WI38 (cell line): ENCODE measurements around the gene NNT.
"Not testable (repeated sequence)": the region's sequence is repeated elsewhere in the genome, so short reads cannot be mapped to it uniquely, and the experiment has no call there.

Source experiments
- H3K4me3 ChIP-seq: 2 replicates; pipeline ENCODE4 v1.5.1; 2011; ENCODE audit warnings: low read depth, mild to moderate bottlenecking, control low read depth, low read length
- TF ChIP-seq, protein P1 (sequence below): IDR thresholded peaks from 2 replicates; pipeline ENCODE4 v1.5.1; 2012; ENCODE audit warnings: low read depth, mild to moderate bottlenecking, control low read depth, low read length

The NNT gene

DNA sequence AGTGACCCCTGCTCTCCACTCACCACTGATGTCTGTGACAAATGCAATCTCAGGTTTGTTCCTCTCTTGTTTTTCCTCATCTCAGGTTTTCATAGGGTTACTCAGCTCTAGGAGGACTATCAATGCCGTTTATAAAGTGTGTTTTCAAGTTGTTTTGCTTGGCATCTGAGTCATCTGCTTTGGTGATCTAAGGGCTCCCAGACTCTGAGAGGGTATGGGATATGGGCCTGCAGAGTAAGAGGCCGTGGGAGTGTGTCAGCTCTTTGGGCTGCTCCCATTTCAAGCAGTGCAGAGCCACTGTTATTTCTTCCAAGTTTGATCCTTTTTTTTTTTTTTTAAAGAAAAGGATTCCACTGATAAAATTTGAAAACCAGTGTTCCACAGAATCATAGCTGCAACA, 46.3 kb downstream of the NNT start:
- TF ChIP-seq, protein P1, sequence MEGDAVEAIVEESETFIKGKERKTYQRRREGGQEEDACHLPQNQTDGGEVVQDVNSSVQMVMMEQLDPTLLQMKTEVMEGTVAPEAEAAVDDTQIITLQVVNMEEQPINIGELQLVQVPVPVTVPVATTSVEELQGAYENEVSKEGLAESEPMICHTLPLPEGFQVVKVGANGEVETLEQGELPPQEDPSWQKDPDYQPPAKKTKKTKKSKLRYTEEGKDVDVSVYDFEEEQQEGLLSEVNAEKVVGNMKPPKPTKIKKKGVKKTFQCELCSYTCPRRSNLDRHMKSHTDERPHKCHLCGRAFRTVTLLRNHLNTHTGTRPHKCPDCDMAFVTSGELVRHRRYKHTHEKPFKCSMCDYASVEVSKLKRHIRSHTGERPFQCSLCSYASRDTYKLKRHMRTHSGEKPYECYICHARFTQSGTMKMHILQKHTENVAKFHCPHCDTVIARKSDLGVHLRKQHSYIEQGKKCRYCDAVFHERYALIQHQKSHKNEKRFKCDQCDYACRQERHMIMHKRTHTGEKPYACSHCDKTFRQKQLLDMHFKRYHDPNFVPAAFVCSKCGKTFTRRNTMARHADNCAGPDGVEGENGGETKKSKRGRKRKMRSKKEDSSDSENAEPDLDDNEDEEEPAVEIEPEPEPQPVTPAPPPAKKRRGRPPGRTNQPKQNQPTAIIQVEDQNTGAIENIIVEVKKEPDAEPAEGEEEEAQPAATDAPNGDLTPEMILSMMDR, result no peak
- no peak overlapping the region for H3K4me3 ChIP-seq

DNA sequence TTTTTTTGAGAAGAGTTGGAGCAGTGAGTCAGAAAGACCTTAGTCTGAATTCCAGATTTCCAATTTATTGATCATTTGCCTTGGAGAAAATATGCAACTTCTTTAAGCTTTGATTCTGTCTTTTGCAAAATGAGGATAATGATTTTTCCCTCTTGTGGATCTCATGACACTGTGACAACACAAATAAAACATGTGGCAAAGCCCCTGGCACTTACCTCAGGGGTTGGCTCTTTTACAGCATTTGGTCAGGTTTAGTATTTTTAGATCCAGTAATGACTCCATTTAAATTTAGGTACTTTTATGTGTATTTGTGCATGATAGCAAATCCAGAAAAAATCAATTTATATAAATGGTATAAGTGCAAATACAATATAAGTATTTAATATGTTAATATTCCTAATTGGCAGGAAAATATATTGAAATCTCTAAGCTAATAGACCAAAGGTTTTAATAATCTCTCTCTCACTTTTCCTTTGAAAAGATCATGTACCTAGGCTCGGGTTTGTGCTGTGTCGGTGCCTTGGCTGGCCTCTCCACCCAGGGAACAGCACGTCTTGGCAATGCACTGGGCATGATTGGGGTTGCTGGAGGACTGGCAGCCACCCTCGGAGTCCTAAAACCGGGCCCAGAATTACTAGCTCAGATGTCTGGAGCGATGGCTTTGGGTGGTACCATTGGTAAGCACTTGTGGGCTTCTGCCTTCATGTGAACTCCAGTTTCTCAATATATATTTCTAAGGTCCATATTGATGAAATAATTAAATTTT, 49.7 kb downstream of the NNT start:
- TF ChIP-seq, protein P1, result no peak
- no peak overlapping the region for H3K4me3 ChIP-seq

DNA sequence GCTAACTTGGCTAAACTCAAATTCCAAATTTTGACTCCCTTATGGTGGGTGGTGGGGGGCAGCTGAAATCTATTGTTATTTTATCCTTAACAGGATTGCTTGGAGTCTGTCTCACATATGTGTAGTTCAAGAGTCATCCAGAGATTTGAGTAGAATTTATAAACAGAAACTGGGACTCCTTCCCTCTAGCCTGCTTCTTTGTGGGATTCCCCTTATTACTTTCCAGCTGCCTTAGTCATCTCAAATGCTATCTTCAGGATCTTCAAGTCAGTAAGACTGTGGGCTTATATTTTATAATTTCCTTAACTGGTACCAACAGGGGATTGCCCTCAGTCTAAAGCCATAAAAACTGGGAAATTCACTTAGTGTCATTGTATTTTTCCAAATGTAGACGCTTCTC, 55.5 kb downstream of the NNT start:
- no peak overlapping the region for H3K4me3 ChIP-seq
- TF ChIP-seq, protein P1, result no peak

DNA sequence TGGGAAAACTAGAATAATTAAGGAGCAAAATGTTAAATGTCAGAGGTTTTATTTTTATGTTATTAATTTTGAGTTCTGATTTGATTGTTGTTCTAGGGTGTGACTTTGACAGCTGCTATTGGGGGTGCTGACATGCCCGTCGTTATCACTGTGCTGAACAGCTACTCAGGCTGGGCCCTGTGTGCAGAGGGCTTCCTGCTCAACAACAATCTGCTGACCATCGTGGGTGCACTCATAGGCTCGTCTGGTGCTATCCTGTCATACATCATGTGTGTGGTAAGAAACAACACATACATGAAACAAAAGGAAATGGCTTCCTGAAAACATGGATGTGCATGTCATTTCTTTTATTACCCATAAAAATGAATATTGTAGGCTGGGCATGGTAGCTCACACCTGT, 56.1 kb downstream of the NNT start:
- TF ChIP-seq, protein P1, result no peak
- H3K4me3 ChIP-seq, result no peak overlapping the region

DNA sequence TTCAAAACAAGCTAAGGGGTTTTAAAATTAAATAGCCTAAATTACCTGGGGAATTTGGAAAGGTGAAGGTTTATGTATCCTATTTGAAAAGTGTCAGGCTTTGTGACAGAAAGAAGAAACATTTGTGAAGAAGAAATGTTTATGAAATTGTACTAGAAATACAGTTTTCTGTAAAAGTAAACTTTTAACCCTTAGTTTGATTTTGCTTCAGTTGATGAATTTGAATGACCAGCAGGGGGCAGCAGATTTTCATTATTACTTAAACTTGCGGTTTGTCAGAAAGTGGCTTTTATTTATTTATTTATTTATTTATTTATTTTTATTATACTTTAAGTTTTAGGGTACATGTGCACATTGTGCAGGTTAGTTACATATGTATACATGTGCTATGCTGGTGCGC, 58.1 kb downstream of the NNT start:
- H3K4me3 ChIP-seq, result no peak overlapping the region
- TF ChIP-seq, protein P1, result no peak

DNA sequence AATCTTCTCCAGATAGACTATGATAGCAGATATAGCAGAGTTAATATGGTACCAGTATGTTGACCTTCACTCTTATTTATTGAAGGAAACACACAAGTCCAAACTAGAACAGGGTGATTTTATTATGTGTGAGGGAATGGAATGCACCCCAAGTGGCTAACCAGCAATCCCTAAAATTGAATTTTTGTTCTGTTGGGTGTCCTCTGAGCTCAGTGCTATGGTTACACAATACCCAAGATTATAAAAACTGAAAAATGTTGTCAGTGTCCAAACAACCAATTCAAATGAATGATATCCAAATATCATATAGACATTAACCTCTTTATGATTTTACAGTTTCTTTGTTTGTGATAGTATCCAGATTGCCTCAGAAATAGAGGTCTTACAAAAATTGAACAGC, 60.9 kb downstream of the NNT start:
- H3K4me3 ChIP-seq, result no peak overlapping the region
- TF ChIP-seq, protein P1, result no peak

DNA sequence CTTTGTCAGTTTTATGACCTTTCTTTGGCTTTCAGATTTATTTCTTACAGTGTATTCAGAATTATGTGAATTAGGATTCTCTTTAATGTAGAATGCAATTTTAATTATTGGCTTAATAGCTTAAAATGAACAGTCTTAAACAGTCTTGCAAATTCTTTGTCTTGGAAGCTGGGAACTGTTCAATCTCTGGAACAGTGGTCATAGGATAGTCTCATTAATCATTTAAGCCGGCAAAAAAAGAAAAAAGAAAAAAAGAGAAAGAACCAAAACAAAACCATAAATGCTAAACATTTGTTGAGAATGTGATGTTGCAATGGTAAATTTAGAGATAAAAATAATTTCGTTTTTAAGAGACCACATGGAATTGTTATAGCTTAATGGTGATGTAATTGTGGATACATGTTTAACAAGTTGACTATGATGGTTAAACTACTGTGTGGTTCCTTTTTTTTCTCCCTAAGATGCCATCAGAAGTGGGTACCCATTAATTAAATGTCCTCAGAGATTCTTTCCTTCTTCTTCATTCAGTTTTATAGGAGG, 61.6 kb downstream of the NNT start:
- TF ChIP-seq, protein P1, result no peak
- H3K4me3 ChIP-seq, result no peak overlapping the region

DNA sequence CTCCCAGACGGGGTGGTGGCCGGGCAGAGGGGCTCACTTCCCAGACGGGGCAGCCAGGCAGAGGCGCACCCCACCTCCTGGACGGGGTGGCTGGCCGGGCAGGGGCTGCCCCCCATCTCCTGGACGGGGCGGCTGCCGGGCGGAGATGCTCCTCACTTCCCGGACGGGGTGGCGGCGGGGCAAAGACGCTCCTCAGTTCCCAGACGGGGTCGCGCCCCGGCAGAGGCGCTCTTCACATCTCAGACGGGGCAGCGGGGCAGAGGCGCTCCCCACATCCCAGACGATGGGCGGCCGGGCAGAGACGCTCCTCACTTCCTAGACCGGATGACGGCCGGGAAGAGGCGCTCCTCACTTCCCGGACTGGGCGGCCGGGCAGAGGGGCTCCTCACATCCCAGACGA, 62.8 kb downstream of the NNT start:
- H3K4me3 ChIP-seq, result not testable (repeated sequence)

DNA sequence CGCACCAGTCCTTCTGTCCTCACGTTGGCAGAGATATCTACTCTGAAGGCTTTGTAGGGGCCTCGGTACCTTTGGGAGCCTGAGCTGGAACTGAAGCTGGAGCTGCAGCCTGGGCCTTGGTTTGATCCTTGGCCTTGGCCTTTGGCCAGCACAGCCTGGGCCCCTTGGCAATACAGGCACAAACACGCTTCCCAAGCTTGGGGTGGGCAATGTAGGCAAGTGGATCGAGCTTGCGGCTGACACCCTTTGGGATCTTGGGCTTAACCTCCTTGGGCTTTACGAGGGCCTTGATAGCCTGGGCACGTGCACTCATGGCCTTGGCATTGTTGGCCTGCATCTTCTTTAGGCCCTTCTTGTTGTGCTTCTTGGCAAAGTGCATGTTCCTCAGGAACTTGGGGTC, 63.7 kb downstream of the NNT start:
- H3K4me3 ChIP-seq, result not testable (repeated sequence)

DNA sequence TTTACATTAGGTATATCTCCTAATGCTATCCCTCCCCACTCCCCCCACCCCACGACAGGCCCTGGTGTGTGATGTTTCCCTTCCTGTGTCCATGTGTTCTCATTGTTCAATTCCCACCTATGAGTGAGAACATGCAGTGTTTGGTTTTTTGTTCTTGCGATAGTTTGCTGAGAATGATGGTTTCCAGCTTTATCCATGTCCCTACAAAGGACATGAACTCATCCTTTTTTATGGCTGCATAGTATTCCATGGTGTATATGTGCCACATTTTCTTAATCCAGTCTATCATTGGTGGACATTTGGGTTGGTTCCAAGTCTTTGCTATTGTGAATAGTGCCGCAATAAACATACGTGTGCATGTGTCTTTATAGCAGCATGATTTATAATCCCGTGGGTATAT, 64.4 kb downstream of the NNT start:
- not testable (repeated sequence) for H3K4me3 ChIP-seq
